ENCODE data around the gene BTG4. TPM values are rescaled to one million over a fixed set of nuclear protein-coding genes. Genes with fewer than 3 reads are reported as not detected.
A peak's percentile ranks its signal among the peaks of the same experiment; 100 is the strongest.

Gene BTG4
- total and polyA plus RNA-seq, 7 donors, result not detected

DNA sequence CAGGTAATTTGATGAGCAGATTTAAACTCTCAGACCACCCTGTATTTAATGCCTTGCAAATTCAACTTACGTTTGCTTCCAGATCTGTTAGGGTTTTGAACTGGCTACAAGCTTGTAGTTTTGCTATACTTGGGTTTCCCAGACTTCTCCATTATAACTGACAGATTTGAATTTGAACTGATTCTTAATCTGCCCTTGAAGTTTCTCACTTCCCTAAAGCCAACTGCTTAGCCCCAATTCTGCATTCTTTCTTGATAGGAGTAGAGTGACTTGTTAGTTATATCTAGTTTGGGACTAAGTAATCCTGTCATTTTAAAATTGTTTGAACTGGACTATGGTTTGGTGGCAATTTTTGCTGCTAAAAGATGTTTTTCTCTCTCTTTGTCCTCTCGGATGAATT lies 38.1 kb upstream of the BTG4 start:
- Histone ChIP-seq H3K36me3 (peaks cover 0 to 35% (median 3%) of the 10 kb centered on the region in 4 donors), H3K27me3 (no peaks in the 10 kb centered on the region), H3K27ac (peak overlapping the region in 2 of 4 donors; percentile 61 to 63), H3K9me3 (no peaks in the 10 kb centered on the region), H3K4me3 (no peak overlapping the region), H3K4me1 (peaks cover 0 to 39% (median 19%) of the 10 kb centered on the region in 4 donors)
- DNase-seq, result no peak
- TF ChIP-seq, protein P1, sequence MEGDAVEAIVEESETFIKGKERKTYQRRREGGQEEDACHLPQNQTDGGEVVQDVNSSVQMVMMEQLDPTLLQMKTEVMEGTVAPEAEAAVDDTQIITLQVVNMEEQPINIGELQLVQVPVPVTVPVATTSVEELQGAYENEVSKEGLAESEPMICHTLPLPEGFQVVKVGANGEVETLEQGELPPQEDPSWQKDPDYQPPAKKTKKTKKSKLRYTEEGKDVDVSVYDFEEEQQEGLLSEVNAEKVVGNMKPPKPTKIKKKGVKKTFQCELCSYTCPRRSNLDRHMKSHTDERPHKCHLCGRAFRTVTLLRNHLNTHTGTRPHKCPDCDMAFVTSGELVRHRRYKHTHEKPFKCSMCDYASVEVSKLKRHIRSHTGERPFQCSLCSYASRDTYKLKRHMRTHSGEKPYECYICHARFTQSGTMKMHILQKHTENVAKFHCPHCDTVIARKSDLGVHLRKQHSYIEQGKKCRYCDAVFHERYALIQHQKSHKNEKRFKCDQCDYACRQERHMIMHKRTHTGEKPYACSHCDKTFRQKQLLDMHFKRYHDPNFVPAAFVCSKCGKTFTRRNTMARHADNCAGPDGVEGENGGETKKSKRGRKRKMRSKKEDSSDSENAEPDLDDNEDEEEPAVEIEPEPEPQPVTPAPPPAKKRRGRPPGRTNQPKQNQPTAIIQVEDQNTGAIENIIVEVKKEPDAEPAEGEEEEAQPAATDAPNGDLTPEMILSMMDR (IDR thresholded peaks at IDR 0.05), result no peak
- no peak for TF ChIP-seq POLR2AphosphoS5 (IDR thresholded peaks at IDR 0.05)
- no peak for TF ChIP-seq EP300 (IDR thresholded peaks at IDR 0.05)
- TF ChIP-seq POLR2A (IDR thresholded peaks at IDR 0.05), result no peak
- 80 to 91% methylated on average over 2 of the region's 2 CpGs for WGBS, 2 donors
- intact Hi-C loops (cut with DNase I), result no loop called here

DNA sequence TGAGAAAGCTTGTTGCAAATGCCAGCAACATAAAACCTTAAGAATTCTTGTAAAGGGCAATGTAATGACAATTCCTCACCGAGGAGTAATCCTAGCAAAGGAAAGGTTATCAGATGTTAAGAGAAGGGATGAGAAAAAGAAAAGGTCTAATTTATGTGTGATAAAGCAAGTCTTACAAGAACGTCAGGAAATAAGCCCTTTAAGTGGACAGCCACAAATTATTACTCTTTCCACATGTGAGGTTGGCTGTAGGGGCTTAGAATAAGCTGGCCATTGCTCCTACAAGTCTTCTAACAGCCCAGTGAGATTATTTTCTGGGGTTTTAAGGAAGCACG lies 37.6 kb upstream of the BTG4 start:
- TF ChIP-seq POLR2AphosphoS5 (IDR thresholded peaks at IDR 0.05) (no peak), POLR2A (IDR thresholded peaks at IDR 0.05) (no peak), EP300 (IDR thresholded peaks at IDR 0.05) (no peak)
- TF ChIP-seq, protein P1 (IDR thresholded peaks at IDR 0.05), result no peak
- Histone ChIP-seq H3K27ac (peak overlapping the region in 2 of 4 donors; percentile 61 to 63), H3K36me3 (peaks cover 0 to 35% (median 4%) of the 10 kb centered on the region in 4 donors), H3K9me3 (no peaks in the 10 kb centered on the region), H3K4me1 (peaks cover 0 to 35% (median 19%) of the 10 kb centered on the region in 4 donors), H3K4me3 (no peak overlapping the region), H3K27me3 (no peaks in the 10 kb centered on the region)
- intact Hi-C loops (cut with DNase I), result no loop called here
- DNase-seq, result no peak
- WGBS, 2 donors, result 53 to 62% methylated on average over 3 of the region's 3 CpGs

DNA sequence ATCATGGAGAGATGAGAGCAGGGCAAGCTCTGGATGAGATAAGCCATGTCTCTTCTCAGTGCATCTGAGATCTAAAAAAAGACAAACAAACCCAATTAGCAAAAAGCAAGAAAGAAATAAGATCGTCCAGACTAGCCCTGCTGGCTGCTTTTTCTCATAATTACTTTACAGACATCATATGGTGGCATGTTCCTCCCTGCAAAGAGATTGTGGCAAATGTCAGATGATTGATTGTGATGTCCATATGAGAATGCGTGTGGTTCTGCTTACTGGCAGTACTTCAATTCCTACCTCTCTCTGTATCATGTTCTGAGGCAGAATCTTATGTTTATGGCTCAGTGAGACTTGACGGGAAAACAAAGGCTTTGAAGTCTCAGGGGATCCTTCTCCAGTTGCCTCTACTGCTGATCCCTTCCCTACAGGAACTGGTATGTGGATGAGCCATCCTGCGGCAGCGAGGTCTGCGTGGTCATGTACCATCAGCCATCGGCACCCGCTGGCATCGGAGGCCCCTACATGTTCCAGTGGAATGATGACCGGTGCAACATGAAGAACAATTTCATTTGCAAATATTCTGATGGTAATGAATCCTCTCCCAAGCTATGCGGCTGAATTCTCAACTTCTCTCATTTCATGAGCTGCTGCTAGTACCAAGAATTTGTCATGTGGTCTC lies 37.1 kb upstream of the BTG4 start:
- 83% methylated on average over 11 of the region's 11 CpGs for WGBS, 2 donors
- no peak for DNase-seq
- TF ChIP-seq POLR2AphosphoS5 (IDR thresholded peaks at IDR 0.05) (no peak), POLR2A (IDR thresholded peaks at IDR 0.05) (no peak), EP300 (IDR thresholded peaks at IDR 0.05) (no peak)
- TF ChIP-seq, protein P1 (IDR thresholded peaks at IDR 0.05), result no peak

DNA sequence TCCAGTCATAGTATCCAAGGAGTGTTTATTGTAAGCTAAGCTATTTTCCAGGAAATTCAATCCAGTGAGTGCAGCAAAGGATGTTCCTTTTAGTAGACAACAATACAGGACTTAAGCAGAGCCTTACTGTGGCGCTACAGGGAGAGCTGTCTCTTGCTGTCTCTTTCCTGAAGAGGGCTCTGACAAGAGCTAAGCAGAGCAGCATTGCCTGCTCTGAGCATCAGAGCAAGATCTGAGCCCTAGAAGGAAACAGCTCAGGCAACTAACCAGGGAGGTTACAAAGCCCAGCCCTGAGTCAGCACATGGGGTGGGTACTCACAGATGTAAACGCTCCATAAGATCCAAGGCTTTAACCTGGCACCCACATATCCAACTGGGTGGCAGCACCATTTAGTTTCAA lies 36.3 kb upstream of the BTG4 start:
- Histone ChIP-seq H3K36me3 (peaks cover 0 to 43% (median 4%) of the 10 kb centered on the region in 4 donors), H3K27me3 (no peaks in the 10 kb centered on the region), H3K27ac (peak overlapping the region in 2 of 4 donors; percentile 61 to 63), H3K4me1 (peaks cover 0 to 28% (median 19%) of the 10 kb centered on the region in 4 donors), H3K4me3 (no peak overlapping the region), H3K9me3 (no peaks in the 10 kb centered on the region)
- TF ChIP-seq POLR2A (IDR thresholded peaks at IDR 0.05) (no peak), EP300 (IDR thresholded peaks at IDR 0.05) (no peak)
- intact Hi-C loops (cut with DNase I), result no loop called here
- DNase-seq, result no peak
- 75 to 92% methylated on average over 2 of the region's 2 CpGs for WGBS, 2 donors

More for the DNA sequence above, 37.1 kb upstream of the BTG4 start:
- H3K9me3 ChIP-seq, result no peaks in the 10 kb centered on the region
- H3K27ac ChIP-seq, result peak overlapping the region in 2 of 4 donors; percentile 61 to 63
- H3K27me3 ChIP-seq, result no peaks in the 10 kb centered on the region
- intact Hi-C loops (cut with DNase I), result no loop called here
- peaks cover 0 to 33% (median 19%) of the 10 kb centered on the region in 4 donors for H3K4me1 ChIP-seq
- H3K4me3 ChIP-seq, result no peak overlapping the region
- H3K36me3 ChIP-seq, result peaks cover 0 to 40% (median 4%) of the 10 kb centered on the region in 4 donors

DNA sequence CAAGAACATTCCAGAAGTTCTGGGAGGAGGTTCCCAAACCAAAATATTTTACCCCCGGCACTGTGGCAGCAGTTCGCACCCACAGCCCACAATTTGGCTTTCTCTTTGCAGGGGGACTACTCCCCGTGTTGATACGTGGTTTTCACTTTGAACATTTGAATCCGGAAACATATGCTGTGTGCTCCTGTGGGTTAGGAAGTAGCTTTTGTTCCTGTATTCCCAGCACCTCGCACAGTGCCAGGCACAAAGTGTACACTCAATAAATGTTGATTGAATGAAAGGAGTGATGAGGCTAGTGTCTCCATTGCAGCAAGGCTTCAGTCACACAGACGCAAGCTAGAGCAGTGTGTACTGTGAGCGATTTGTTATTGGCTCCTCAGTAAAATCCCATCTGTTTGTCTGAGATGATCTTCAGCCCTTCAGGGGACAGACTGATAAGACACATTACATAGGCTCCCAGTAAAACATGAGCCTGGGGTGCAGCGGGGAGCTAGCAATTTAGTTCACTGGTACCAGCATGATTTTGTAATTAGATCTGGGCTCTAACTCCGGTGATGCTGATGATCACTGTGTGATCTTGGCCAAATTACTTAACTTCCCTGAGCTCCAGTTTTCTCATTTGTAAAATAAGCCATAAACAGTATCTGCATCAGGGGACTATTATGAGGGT lies 30.6 kb upstream of the BTG4 start:
- Histone ChIP-seq H3K27me3 (no peaks in the 10 kb centered on the region), H3K4me3 (no peak overlapping the region), H3K27ac (peak overlapping the region in 3 of 4 donors; percentile 18 to 94 (median 92)), H3K4me1 (peaks cover 0 to 35% (median 28%) of the 10 kb centered on the region in 4 donors), H3K9me3 (no peaks in the 10 kb centered on the region), H3K36me3 (peaks cover 0 to 37% (median 4%) of the 10 kb centered on the region in 4 donors)
- TF ChIP-seq, protein P1 (IDR thresholded peaks at IDR 0.05), result no peak
- TF ChIP-seq POLR2AphosphoS5 (IDR thresholded peaks at IDR 0.05) (no peak), EP300 (IDR thresholded peaks at IDR 0.05) (no peak), POLR2A (IDR thresholded peaks at IDR 0.05) (no peak)
- intact Hi-C loops (cut with DNase I), result no loop called here
- DNase-seq, result no peak
- WGBS, 2 donors, result 71 to 75% methylated on average over 10 of the region's 10 CpGs

Data from sigmoid colon (tissue), 7 donors.